SK-N-SH (cell line): ENCODE data around the gene SPRING1. TPM values are rescaled to one million over a fixed set of nuclear protein-coding genes. Genes with fewer than 3 reads are reported as not detected.

Experiments
- CTCF ChIA-PET: fragments of 300-600, 350-600 bp; formaldehyde crosslinking; extraction: SDS; loops from one replicate; lab custom pipeline; 2021; lab: Yijun Ruan, JAX
- POLR2A ChIA-PET: fragments of 350-600 bp; sonication (Branson Sonifier 250); formaldehyde crosslinking; extraction: SDS; loops from one replicate; lab custom pipeline; 2020; ENCODE audit warnings: antibody characterized with exemption, inconsistent platforms; lab: Yijun Ruan, JAX
- DNase-seq: peaks from one replicate; pipeline ENCODE4 v3.0.0; 2012
- H2AFZ ChIP-seq: fragments of 200-600 bp; sonication (generic); 2 replicates; pipeline ENCODE4 v1.8.1; 2016; ENCODE audit warnings: antibody characterized with exemption, mild to moderate bottlenecking, low read depth
- H3F3A ChIP-seq: fragments of 200-600 bp; sonication (generic); replicated peaks from 2 replicates; pipeline ENCODE3; 2016; ENCODE audit warnings: antibody characterized with exemption, mild to moderate bottlenecking; ENCODE audit not compliant: insufficient read depth
- H3K27ac ChIP-seq, 2 experiments: fragments of 200-500 bp in 1 of 2; fragments of 200-600 bp in 1 of 2; sonication (Bioruptor generic) in 1 of 2; sonication (generic), shearing (Covaris generic) in 1 of 2; 2 replicates each; pipeline versions ENCODE4 v1.5.1 to v1.6.1; 2014 to 2016; ENCODE audit warnings: low read depth in 2 of 2, inconsistent platforms in 1 of 2, low read length in 1 of 2, mild to moderate bottlenecking in 1 of 2, mixed read lengths in 1 of 2
- H3K27me3 ChIP-seq: fragments of 200-600 bp; sonication (generic), shearing (Covaris generic); 2 replicates; pipeline ENCODE4 v1.6.1; 2016; ENCODE audit warnings: mixed run types; ENCODE audit not compliant: insufficient read depth
- H3K36me3 ChIP-seq, 2 experiments: fragments of 200-500 bp in 1 of 2; fragments of 200-600 bp in 1 of 2; sonication (Bioruptor generic) in 1 of 2; sonication (generic) in 1 of 2; replicated peaks in 1 of 2; 2 replicates each; pipeline versions ENCODE3 to v1.5.1; 2014 to 2016; ENCODE audit warnings: low read length in 1 of 2, mild to moderate bottlenecking in 1 of 2; ENCODE audit not compliant: insufficient read depth in 2 of 2, control insufficient read depth in 1 of 2
- H3K4me1 ChIP-seq, 2 experiments: fragments of 200-500 bp in 1 of 2; fragments of 200-600 bp in 1 of 2; sonication (Bioruptor generic) in 1 of 2; sonication (generic), shearing (Covaris generic) in 1 of 2; 2 replicates each; pipeline versions ENCODE4 v1.5.1 to v1.6.1; 2014 to 2016; ENCODE audit warnings: low read depth in 1 of 2, low read length in 1 of 2, mixed run types in 1 of 2; ENCODE audit not compliant: insufficient read depth in 2 of 2, control insufficient read depth in 1 of 2
- H3K4me2 ChIP-seq: fragments of 200-600 bp; sonication (generic), shearing (Covaris generic); 2 replicates; pipeline ENCODE4 v1.6.1; 2017; ENCODE audit warnings: mixed run types
- H3K4me3 ChIP-seq, 2 experiments: fragments of 200-500 bp in 1 of 2; fragments of 200-600 bp in 1 of 2; sonication (Bioruptor generic) in 1 of 2; sonication (generic), shearing (Covaris generic) in 1 of 2; 2 replicates each; pipeline versions ENCODE4 v1.5.1 to v1.8.1; 2014 to 2016; ENCODE audit warnings: low read depth in 2 of 2, inconsistent platforms in 1 of 2, low read length in 1 of 2, mild to moderate bottlenecking in 1 of 2, mixed read lengths in 1 of 2, moderate library complexity in 1 of 2
- H3K79me2 ChIP-seq: fragments of 200-600 bp; sonication (generic); 2 replicates; pipeline ENCODE4 v1.8.1; 2017; ENCODE audit warnings: mild to moderate bottlenecking; ENCODE audit not compliant: insufficient read depth
- H3K9ac ChIP-seq: fragments of 200-600 bp; sonication (generic); 2 replicates; pipeline ENCODE4 v1.6.1; 2017; ENCODE audit warnings: mixed run types
- H3K9me2 ChIP-seq: fragments of 200-600 bp; sonication (generic); 2 replicates; pipeline ENCODE4 v1.6.1; 2017; ENCODE audit warnings: mixed run types
- H3K9me3 ChIP-seq: fragments of 200-600 bp; sonication (generic); 2 replicates; pipeline ENCODE4 v1.6.1; 2017; ENCODE audit warnings: mixed run types, mild to moderate bottlenecking, moderate library complexity
- H4K20me1 ChIP-seq: fragments of 200-600 bp; sonication (generic); 2 replicates; pipeline ENCODE4 v1.6.1; 2017; ENCODE audit warnings: mild to moderate bottlenecking, mixed run types; ENCODE audit not compliant: insufficient read depth
- CHD2 ChIP-seq: fragments of 150-350 bp; IDR thresholded peaks from 2 replicates; pipeline ENCODE4 v1.6.1; 2018; ENCODE audit warnings: low read length; ENCODE audit not compliant: partially characterized antibody
- ELF1 ChIP-seq: IDR thresholded peaks from 2 replicates; pipeline ENCODE4 v1.4.0; 2012
- GATA2 ChIP-seq: sonication (generic); formaldehyde crosslinking; IDR thresholded peaks from 2 replicates; pipeline ENCODE4 v1.5.0; 2020; ENCODE audit warnings: mild to moderate bottlenecking, missing genetic modification reagents
- NFIC ChIP-seq: IDR thresholded peaks from 2 replicates; pipeline ENCODE4 v1.4.0; 2012; ENCODE audit warnings: borderline replicate concordance
- NRF1 ChIP-seq: IDR thresholded peaks from 2 replicates; pipeline ENCODE4 v1.6.1; 2012; ENCODE audit warnings: low read depth, mild to moderate bottlenecking, low read length
- RAD21 ChIP-seq: IDR thresholded peaks from 2 replicates; pipeline ENCODE4 v1.6.1; 2012; ENCODE audit warnings: mild to moderate bottlenecking, low read length
- RCOR1 ChIP-seq: fragments of 150-350 bp; IDR thresholded peaks from 2 replicates; pipeline ENCODE4 v1.6.1; 2017; ENCODE audit warnings: antibody characterized with exemption, low read length
- RFX5 ChIP-seq: IDR thresholded peaks from 2 replicates; pipeline ENCODE4 v1.6.1; 2012; ENCODE audit warnings: mild to moderate bottlenecking, improper control_type of control experiment, low read length
- SMC3 ChIP-seq: IDR thresholded peaks from 2 replicates; pipeline ENCODE4 v1.6.1; 2012; ENCODE audit warnings: low read depth, low read length, improper control_type of control experiment
- TAF1 ChIP-seq: IDR thresholded peaks from 2 replicates; pipeline ENCODE4 v1.6.1; 2012; ENCODE audit warnings: low read depth, mild to moderate bottlenecking, low read length, moderate library complexity, borderline replicate concordance
- TCF12 ChIP-seq: IDR thresholded peaks from 2 replicates; pipeline ENCODE4 v1.4.0; 2012
- USF2 ChIP-seq: fragments of 150-350 bp; IDR thresholded peaks from 2 replicates; pipeline ENCODE4 v1.6.1; 2017; ENCODE audit warnings: antibody characterized with exemption, low read length, low read depth, borderline replicate concordance
- WGBS: methylation state at CpG from one replicate; pipeline ENCODE4 v1.1.6; 2017; ENCODE audit warnings: low lambda C conversion rate; 5-methylcytosine and 5-hydroxymethylcytosine counted together
- polyA plus RNA-seq, 3 experiments: library from polyadenylated mRNA; depleted of rRNA; stranded (reverse); fragments of >200 nt; gene quantifications; 2 replicates each; pipeline ENCODE4 v1.2.3, GENCODE V29; 2012
- TF ChIP-seq, protein P1 (sequence below): IDR thresholded peaks from 2 replicates; pipeline ENCODE4 v1.4.0; 2012; ENCODE audit warnings: low read depth, borderline replicate concordance
- TF ChIP-seq, protein P2 (sequence below): IDR thresholded peaks from 2 replicates; pipeline ENCODE4 v1.6.1; 2012; ENCODE audit warnings: mild to moderate bottlenecking, low read depth, low read length, moderate library complexity

SPRING1 gene
- polyA plus RNA-seq, 1 of the 3 experiments (the other 2 are of a cell fraction) = 10.9 TPM

GRCh38 chr12:116783525-116784237, 45.8 kb upstream of the SPRING1 start:
- Histone ChIP-seq H3K9ac (no peak overlapping the region), H4K20me1 (no peaks in the 10 kb centered on the region), H2AFZ (no peak overlapping the region), H3K27ac (no peak overlapping the region), H3K9me3 (no peaks in the 10 kb centered on the region), H3K4me3 (no peak overlapping the region), H3K36me3 (peaks cover 0 to 5% of the 10 kb centered on the region in 2 experiments), H3K9me2 (no peaks in the 10 kb centered on the region), H3F3A (no peaks in the 10 kb centered on the region), H3K27me3 (no peaks in the 10 kb centered on the region), H3K4me1 (no peaks in the 10 kb centered on the region), H3K4me2 (no peak overlapping the region), H3K79me2 (no peaks in the 10 kb centered on the region)
- 91% methylated on average over 5 of the region's 6 CpGs for WGBS
- ChIA-PET POLR2A (no interaction called here), CTCF (no interaction called here)
- TF ChIP-seq RFX5 (no peak), SMC3 (no peak), ELF1 (no peak), NRF1 (no peak)
- no peak for DNase-seq

DNA sequence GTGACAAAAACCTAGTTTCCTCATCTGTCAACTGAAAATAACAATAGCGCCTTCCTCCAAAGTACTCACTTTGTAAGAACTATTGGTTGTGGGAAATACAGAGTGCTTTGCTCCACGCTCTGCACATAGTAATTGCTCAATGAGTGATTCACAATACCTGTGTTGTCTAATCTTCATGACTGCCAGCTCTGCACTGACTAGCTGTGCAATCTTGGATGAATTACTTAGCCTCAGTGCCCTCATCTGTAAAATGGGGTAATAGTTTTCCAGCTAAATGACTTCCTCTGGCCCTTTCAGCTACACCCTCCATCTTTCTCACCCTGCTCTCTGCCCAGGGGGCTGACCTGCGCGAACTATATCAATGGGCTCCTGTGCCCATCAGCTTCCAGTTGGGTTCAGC, 43.1 kb upstream of the SPRING1 start:
- Histone ChIP-seq H3K79me2 (no peaks in the 10 kb centered on the region), H3K9ac (no peak overlapping the region), H4K20me1 (no peaks in the 10 kb centered on the region), H2AFZ (no peak overlapping the region), H3K27me3 (no peaks in the 10 kb centered on the region), H3K36me3 (peaks cover 0 to 5% of the 10 kb centered on the region in 2 experiments), H3K9me2 (no peaks in the 10 kb centered on the region), H3K9me3 (no peaks in the 10 kb centered on the region), H3K27ac (no peak overlapping the region), H3F3A (no peaks in the 10 kb centered on the region), H3K4me1 (no peaks in the 10 kb centered on the region), H3K4me3 (no peak overlapping the region), H3K4me2 (no peak overlapping the region)
- TF ChIP-seq TCF12 (no peak), GATA2 (no peak)
- POLR2A ChIA-PET = no interaction called here
- DNase-seq = no peak
- WGBS = 50% methylated on average over 2 of the region's 4 CpGs
- CTCF ChIA-PET = no interaction called here

DNA sequence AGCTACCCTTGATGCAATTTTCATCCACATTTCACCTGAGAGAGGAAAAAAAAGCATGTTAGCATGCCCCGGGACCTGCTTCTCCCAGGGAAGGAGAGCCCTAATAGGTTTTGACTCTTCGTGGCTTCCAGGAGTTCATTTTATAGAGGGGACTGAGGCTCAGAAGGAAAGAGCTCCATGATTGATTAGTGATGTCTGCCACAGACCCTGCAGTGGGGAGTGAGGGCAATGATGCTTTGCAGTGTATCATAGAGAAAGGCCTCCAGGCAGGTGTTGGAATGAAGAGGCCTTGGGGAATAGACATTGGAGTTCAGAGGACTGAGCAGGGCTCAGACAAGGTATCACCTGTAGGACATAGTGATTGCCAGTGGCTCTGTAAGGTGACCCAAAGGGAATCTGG, 41.7 kb upstream of the SPRING1 start:
- Histone ChIP-seq H3K27me3 (no peaks in the 10 kb centered on the region), H3K4me1 (no peaks in the 10 kb centered on the region), H3K27ac (no peak overlapping the region), H3K9me2 (no peaks in the 10 kb centered on the region), H4K20me1 (no peaks in the 10 kb centered on the region), H3K9ac (no peak overlapping the region), H3K4me2 (no peak overlapping the region), H3K36me3 (peaks cover 0 to 5% of the 10 kb centered on the region in 2 experiments), H3K9me3 (no peaks in the 10 kb centered on the region), H3K4me3 (no peak overlapping the region), H3F3A (no peaks in the 10 kb centered on the region), H2AFZ (no peak overlapping the region), H3K79me2 (no peaks in the 10 kb centered on the region)
- ChIA-PET CTCF (no interaction called here), POLR2A (no interaction called here)
- DNase-seq = no peak
- WGBS = 92% methylated on average over 2 of the region's 2 CpGs
- TF ChIP-seq USF2 = no peak
- TF ChIP-seq, protein P1, sequence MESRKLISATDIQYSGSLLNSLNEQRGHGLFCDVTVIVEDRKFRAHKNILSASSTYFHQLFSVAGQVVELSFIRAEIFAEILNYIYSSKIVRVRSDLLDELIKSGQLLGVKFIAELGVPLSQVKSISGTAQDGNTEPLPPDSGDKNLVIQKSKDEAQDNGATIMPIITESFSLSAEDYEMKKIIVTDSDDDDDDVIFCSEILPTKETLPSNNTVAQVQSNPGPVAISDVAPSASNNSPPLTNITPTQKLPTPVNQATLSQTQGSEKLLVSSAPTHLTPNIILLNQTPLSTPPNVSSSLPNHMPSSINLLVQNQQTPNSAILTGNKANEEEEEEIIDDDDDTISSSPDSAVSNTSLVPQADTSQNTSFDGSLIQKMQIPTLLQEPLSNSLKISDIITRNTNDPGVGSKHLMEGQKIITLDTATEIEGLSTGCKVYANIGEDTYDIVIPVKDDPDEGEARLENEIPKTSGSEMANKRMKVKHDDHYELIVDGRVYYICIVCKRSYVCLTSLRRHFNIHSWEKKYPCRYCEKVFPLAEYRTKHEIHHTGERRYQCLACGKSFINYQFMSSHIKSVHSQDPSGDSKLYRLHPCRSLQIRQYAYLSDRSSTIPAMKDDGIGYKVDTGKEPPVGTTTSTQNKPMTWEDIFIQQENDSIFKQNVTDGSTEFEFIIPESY = no peak
- no peak for TF ChIP-seq CHD2
- TF ChIP-seq TAF1 = no peak
- no peak for TF ChIP-seq RAD21
- no peak for TF ChIP-seq SMC3
- no peak for TF ChIP-seq RCOR1
- TF ChIP-seq, protein P2, sequence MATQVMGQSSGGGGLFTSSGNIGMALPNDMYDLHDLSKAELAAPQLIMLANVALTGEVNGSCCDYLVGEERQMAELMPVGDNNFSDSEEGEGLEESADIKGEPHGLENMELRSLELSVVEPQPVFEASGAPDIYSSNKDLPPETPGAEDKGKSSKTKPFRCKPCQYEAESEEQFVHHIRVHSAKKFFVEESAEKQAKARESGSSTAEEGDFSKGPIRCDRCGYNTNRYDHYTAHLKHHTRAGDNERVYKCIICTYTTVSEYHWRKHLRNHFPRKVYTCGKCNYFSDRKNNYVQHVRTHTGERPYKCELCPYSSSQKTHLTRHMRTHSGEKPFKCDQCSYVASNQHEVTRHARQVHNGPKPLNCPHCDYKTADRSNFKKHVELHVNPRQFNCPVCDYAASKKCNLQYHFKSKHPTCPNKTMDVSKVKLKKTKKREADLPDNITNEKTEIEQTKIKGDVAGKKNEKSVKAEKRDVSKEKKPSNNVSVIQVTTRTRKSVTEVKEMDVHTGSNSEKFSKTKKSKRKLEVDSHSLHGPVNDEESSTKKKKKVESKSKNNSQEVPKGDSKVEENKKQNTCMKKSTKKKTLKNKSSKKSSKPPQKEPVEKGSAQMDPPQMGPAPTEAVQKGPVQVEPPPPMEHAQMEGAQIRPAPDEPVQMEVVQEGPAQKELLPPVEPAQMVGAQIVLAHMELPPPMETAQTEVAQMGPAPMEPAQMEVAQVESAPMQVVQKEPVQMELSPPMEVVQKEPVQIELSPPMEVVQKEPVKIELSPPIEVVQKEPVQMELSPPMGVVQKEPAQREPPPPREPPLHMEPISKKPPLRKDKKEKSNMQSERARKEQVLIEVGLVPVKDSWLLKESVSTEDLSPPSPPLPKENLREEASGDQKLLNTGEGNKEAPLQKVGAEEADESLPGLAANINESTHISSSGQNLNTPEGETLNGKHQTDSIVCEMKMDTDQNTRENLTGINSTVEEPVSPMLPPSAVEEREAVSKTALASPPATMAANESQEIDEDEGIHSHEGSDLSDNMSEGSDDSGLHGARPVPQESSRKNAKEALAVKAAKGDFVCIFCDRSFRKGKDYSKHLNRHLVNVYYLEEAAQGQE = no peak
- TF ChIP-seq NFIC = no peak
